A673 (cell line): ENCODE results near the gene FAM83G. TPM values are rescaled to one million over a fixed set of nuclear protein-coding genes. Genes with fewer than 3 reads are reported as not detected.

Experiments used
- BruUV-seq: library from RNA; stranded (reverse); fragments of 400-500 nt; replicated peaks from 2 replicates; lab custom pipeline; 2021; lab: Mats Ljungman, UMichigan
- CTCF ChIA-PET: fragments of 300-600 bp; sonication (Branson Sonifier 250); formaldehyde crosslinking; loops from one replicate; lab custom pipeline; 2022; ENCODE audit warnings: antibody characterized with exemption; lab: Charles Lee
- POLR2A ChIA-PET: fragments of 300-600 bp; sonication (Branson Sonifier 250); formaldehyde crosslinking; loops from one replicate; lab custom pipeline; 2022; ENCODE audit warnings: antibody characterized with exemption; ENCODE audit not compliant: low non-redundant PET; lab: Charles Lee
- DNase-seq: peaks from one replicate; pipeline ENCODE4 v3.0.0-alpha.2; 2015; ENCODE audit warnings: low spot score
- H3K27ac ChIP-seq: fragments of 200-600 bp; sonication (generic); 2 replicates; pipeline ENCODE4 v1.5.1; 2016; ENCODE audit warnings: mixed run types, low read depth, mild to moderate bottlenecking, mixed read lengths, antibody characterized with exemption, low read length; ENCODE audit not compliant: poor library complexity, severe bottlenecking
- H3K27me3 ChIP-seq: fragments of 200-600 bp; sonication (generic); replicated peaks from 2 replicates; pipeline ENCODE4 v1.6.1; 2017; ENCODE audit warnings: mixed run types, low read depth, mild to moderate bottlenecking, mixed read lengths, antibody characterized with exemption, low read length; ENCODE audit not compliant: insufficient read depth, poor library complexity
- H3K36me3 ChIP-seq: fragments of 200-600 bp; sonication (generic); 2 replicates; pipeline ENCODE4 v1.6.1; 2016; ENCODE audit warnings: mixed run types, mild to moderate bottlenecking, mixed read lengths, antibody characterized with exemption, low read length; ENCODE audit not compliant: insufficient read depth, poor library complexity, severe bottlenecking
- H3K4me1 ChIP-seq: fragments of 200-600 bp; sonication (generic); 2 replicates; pipeline ENCODE4 v1.6.1; 2017; ENCODE audit warnings: mixed run types, mild to moderate bottlenecking, mixed read lengths, antibody characterized with exemption, low read length; ENCODE audit not compliant: insufficient read depth, poor library complexity, severe bottlenecking
- H3K4me3 ChIP-seq: fragments of 200-600 bp; sonication (generic); 2 replicates; pipeline ENCODE4 v1.5.1; 2016; ENCODE audit warnings: low read depth, mixed run types, mild to moderate bottlenecking, mixed read lengths, low read length; ENCODE audit not compliant: poor library complexity, severe bottlenecking
- H3K9me3 ChIP-seq: fragments of 200-600 bp; sonication (generic); 2 replicates; pipeline ENCODE4 v1.6.1; 2016; ENCODE audit warnings: mixed run types, low read depth, mild to moderate bottlenecking, mixed read lengths, antibody characterized with exemption, low read length; ENCODE audit not compliant: poor library complexity, severe bottlenecking
- CTCF ChIP-seq: fragments of 300-800, 200-600 bp; sonication (generic); conservative IDR thresholded peaks from 2 replicates; pipeline ENCODE4 v1.5.1; 2017; ENCODE audit warnings: low read depth, mild to moderate bottlenecking, antibody characterized with exemption, low read length, moderate library complexity, mixed read lengths
- EZH2 ChIP-seq: fragments of 200-600 bp; sonication (generic); IDR thresholded peaks from 2 replicates; pipeline ENCODE4 v1.6.1; 2017; ENCODE audit warnings: borderline replicate concordance, low read depth, mild to moderate bottlenecking, mixed read lengths, antibody characterized with exemption, low read length; ENCODE audit not compliant: poor library complexity, severe bottlenecking
- intact Hi-C: fragments of 100-400 bp; cut with micrococcal nuclease; formaldehyde crosslinking; loops from one replicate; pipeline ENCODE4 v1.10.0; 2022; ENCODE audit not compliant: unreplicated experiment
- total RNA-seq: library from RNA; stranded (reverse); gene quantifications from 2 replicates; pipeline ENCODE4 v1.2.3, GENCODE V29; 2021

FAM83G gene
- total RNA-seq, 1 experiment from 2014 or later, result 12.4 TPM

GRCh38 chr17:19024101-19025078 lies 19.8 kb upstream of the FAM83G start:
- H3K27ac ChIP-seq, result no peak overlapping the region
- BruUV-seq, result no TSS peak
- intact Hi-C loops, result no loop called here
- no peak overlapping the region for H3K4me3 ChIP-seq
- POLR2A ChIA-PET, result no interaction called here
- H3K9me3 ChIP-seq, result no peaks in the 10 kb centered on the region
- DNase-seq, result no peak
- no peaks in the 10 kb centered on the region for H3K27me3 ChIP-seq
- TF ChIP-seq CTCF, result no peak
- TF ChIP-seq EZH2, result no peak
- no peaks in the 10 kb centered on the region for H3K4me1 ChIP-seq
- H3K36me3 ChIP-seq, result no peaks in the 10 kb centered on the region
- CTCF ChIA-PET, result no interaction called here

- Histone ChIP-seq H3K9me3 (no peaks in the 10 kb centered on the region), H3K4me1 (no peaks in the 10 kb centered on the region), H3K36me3 (no peaks in the 10 kb centered on the region), H3K4me3 (no peak overlapping the region), H3K27ac (no peak overlapping the region), H3K27me3 (no peaks in the 10 kb centered on the region)
- CTCF ChIA-PET, result interaction anchor here (0.6 kb wide), 1 partner anchor 62 kb away, joined by 3 read pairs; no protein-coding TSS in a partner anchor
- BruUV-seq, result no TSS peak
- intact Hi-C loops, result no loop called here
- POLR2A ChIA-PET, result no interaction called here
- DNase-seq, result no peak
- TF ChIP-seq EZH2, result no peak
- no peak for TF ChIP-seq CTCF
Observed at GRCh38 chr17:19023209-19023999, 18.8 kb upstream of the FAM83G start.

GRCh38 chr17:19022747-19023146 lies 18.2 kb upstream of the FAM83G start:
- ChIA-PET POLR2A (no interaction called here), CTCF (interaction anchor here (0.6 kb wide), 1 partner anchor 62 kb away, joined by 3 read pairs; no protein-coding TSS in a partner anchor)
- H3K27me3 ChIP-seq, result no peaks in the 10 kb centered on the region
- H3K4me3 ChIP-seq, result no peak overlapping the region
- H3K9me3 ChIP-seq, result no peaks in the 10 kb centered on the region
- TF ChIP-seq CTCF, result no peak
- no peak for TF ChIP-seq EZH2
- BruUV-seq, result no TSS peak
- no peak for DNase-seq
- H3K4me1 ChIP-seq, result no peaks in the 10 kb centered on the region
- no peaks in the 10 kb centered on the region for H3K36me3 ChIP-seq
- intact Hi-C loops, result no loop called here
- H3K27ac ChIP-seq, result no peak overlapping the region
